SK-N-MC (cell line): ENCODE results near the gene IL7R.

ENCODE experiments used
- EZH2 ChIP-seq: fragments of 200-600 bp; sonication (generic); IDR thresholded peaks from one replicate; pipeline ENCODE4 v1.6.1; 2017; ENCODE audit warnings: antibody characterized with exemption
- POLR2AphosphoS5 ChIP-seq: IDR thresholded peaks from 2 replicates; pipeline ENCODE4 v1.6.1; 2012; ENCODE audit warnings: mild to moderate bottlenecking, low read depth, low read length, borderline replicate concordance

- TF ChIP-seq POLR2AphosphoS5 (no peak), EZH2 (no peak)
Observed at GRCh38 chr5:35879649-35880048, 23.0 kb downstream of the IL7R start.
